Measurements from ENCODE around the gene ARMH2.
"Not testable (repeated sequence)": the region's sequence is repeated elsewhere in the genome, so short reads cannot be mapped to it uniquely, and the experiment has no call there.

ARMH2 gene

DNA sequence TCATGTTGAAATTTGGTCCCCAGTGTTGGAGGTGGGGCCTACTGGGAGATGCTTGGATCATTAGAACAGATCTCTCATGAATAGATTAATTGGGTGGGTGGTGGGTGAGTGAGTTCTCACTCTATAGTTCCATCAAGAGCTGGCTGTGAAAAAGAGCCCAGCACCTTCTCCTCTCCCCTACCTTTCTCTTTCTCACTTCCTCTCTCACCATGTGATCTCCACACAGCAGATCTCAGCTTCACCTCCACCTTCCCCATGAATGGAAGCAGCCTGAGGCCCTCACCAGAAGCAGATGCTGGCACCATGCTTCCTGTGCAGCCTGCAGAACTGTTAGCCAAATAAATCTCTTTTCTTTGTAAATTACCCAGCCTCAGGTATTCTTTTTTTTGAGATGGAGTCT is 36.9 kb downstream of the ARMH2 start:
- DNase-seq: no peak

DNA sequence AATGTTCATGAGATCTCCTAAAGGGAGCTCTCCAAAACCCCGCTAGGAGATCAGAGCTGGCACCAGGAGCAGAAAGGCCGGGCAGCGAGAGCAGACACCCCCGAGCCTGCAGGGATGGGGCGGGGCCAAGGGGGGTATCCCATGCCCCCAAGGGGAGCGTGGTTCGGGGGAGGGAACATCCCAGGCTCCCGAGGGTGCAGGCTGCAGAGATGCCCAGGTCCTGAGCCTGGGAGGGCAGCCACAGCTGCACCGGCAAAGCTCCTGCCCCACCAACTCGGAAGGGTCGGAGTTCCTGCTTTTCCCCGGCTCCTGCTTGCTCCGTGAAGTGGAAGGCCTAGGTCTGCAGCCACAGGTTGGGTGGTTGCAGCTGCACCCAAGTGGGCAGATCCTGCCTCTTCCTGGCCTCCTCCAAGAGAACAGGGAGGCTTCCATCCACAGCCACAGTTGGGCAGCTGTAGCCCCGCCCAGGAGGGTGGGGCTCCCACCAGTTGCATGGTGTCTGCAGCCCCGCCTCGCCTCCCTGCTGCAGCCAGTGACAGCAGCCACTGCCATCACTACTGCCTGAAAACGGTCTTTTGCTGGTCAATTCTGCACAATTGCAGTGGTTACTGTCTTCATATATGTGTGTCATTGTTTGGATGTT is 37.4 kb downstream of the ARMH2 start:
- no peak for DNase-seq

DNA sequence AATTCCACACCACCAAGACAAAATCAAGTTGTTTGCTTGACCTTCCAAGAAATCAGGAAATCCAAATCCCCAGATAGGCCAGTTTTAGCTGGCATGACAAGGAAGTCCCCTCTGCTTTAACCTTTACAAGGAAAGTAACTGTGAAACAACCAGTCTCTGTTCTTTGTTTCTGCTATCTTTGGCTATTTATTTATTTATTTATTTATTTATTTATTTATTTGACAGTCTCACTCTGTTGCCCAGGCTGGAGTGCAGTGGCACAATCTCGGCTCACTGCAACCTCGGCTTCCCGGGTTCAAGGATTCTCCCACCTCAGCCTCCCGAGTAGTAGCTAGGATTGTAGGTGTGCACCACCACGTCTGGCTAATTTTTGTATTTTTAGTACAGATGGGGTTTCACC is 38.5 kb downstream of the ARMH2 start:
- no peak for DNase-seq

DNA sequence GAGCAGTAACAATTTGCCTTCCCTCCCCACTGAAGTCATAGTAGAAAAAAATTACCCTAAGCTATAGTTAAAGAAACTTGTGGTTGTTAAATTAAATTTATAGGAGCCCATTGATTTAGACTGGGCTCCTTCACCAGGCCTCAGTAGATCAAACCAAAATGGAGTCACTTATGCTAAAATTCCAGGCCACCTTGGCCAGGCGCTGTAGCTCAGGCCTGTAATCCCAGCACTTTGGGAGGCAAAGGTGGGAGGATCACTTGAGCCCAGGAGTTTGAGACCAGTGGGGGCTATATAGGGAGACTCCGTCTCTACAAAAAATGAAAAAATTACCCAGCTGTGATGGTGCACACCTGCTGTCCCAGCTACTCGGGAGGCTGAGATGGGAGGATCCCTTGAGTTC is 39.0 kb downstream of the ARMH2 start:
- no peak for DNase-seq

DNA sequence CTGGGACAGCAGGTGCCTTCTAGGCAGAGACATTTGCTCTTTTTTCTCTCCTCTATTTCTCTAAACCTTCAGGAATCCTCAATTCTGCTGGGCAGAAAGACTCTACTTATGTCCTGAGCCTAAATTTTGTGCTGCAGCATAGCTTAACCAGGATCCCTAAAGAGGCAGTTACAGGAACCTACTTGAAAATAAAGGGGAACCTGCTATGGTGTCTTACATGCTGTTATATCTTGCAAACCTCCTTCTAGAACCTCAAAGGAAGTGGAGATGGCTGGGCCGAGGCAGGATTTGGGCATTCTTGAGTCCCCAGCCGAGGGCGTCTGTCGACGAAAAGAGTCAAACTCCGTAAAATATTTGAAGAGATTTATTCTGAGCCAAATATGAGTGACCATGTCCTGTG is 41.1 kb downstream of the ARMH2 start:
- no peak for DNase-seq

DNA sequence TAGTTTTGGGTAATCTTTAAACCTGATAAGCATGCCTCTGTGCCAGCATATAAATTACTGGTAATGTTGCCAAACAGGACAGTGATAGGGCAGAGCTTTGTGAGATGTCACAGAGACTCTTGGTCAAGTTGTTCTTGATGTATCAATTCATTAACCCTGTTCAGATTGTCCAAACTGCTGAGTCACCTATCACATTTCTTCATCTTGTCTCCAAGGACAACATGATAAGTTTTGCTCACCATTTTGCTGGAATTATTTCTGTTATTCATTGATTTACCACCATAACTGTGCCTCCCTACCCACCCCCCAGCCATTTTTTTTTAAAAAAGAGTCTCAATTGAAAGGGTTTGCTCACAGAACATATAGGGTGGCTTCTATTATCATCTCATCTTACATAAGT is 43.4 kb downstream of the ARMH2 start:
- no peak for DNase-seq

DNA sequence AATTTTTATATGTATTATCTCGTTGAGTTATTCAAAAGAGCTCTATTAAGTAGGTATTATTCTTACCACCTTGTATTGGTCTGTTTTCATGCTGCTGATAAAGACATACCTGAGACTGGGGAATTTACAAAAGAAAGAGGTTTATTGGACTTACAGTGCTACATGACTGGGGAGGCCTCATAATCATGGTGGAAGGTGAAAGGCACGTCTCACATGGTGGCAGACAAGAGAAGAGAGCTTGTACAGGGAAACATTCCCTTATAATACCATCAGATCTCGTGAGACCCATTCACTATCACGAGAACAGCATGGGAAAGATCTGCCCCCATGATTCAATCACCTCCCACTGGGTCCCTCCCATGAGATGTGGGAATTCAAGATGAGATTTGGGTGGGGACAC is 44.3 kb downstream of the ARMH2 start:
- not testable (repeated sequence) for DNase-seq

DNA sequence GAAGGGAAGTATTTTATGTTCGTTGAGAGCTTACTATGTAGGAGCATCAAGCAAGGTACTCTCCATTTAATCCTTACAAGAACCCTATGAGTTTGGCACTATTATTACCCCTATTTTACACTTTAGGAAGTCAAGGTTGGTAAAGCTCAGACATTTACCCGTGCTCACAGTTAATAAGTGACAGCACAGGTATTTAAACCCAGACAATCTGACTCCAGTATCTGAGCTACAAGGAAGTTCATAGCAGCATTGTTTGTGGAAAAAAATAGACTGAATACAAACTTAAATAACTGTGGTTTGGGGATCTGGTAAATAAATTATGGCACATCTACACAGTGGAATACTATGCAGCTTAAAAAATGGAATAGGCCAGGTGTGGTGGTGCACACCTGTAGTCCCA is 45.2 kb downstream of the ARMH2 start:
- no peak for DNase-seq

DNA sequence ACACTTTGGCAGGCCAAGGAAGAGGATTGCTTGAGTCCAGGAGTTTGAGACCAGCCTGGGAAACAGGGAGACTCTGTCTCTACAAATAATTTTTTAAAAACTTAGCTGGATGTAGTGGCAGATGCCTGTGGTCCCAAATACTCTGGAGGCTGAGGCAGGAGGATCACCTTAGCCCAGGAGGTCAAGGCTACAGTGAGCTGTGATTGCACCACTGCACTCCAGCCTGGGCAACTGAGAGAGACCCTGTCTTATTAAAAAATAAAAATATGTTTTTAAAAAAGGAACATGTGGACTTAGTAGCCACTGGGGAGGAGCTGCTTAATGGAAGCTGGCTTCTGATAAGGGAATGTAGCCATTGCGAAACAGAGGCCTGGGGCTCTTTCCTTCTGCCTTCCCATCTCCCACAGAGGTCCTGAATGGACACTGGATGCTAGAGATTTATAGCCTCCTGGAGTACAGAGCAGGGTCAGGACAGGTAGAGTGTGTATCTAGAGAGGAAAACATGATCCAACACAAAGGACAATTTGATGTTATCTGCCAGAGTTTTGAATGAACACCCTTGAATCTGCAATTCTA is 45.7 kb downstream of the ARMH2 start:
- DNase-seq: no peak

DNA sequence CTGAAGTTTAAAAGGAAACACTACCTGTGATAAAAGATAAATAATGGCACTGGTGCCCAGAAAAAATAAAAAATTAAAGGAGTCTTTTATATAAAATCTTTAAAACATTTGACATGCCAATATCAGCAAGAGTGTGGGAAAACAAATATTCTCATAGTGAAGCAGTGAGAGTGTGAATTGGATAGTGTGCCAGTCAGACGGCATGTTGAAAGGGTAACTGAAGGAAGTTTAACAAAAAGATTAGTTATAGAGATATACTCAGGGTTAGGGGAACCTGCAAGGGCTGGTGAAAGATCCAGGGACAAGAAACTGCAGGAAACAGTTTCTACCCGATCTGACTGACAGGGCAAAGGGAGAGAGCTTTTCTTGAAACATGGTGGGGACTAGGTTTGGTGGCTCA is 46.2 kb downstream of the ARMH2 start:
- DNase-seq: no peak

DNA sequence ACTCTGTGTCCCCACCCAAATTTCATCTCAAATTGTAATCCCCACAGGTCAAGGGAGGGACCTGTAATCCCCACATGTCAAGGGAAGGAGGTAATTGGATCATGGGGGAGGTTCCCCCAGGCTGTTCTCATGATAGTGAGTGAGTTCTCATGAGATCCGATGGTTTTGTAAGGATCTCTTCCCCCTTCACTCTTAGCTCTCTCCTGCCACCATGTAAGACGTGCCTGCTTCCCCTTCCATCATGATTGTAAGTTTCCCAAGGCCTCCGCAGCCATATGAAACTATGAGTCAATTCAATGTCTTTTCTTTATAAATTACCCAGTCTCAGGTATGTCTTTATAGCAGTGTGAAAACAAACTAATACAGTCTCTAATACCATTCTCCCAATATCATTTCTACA is 47.8 kb downstream of the ARMH2 start:
- DNase-seq: not testable (repeated sequence)

DNA sequence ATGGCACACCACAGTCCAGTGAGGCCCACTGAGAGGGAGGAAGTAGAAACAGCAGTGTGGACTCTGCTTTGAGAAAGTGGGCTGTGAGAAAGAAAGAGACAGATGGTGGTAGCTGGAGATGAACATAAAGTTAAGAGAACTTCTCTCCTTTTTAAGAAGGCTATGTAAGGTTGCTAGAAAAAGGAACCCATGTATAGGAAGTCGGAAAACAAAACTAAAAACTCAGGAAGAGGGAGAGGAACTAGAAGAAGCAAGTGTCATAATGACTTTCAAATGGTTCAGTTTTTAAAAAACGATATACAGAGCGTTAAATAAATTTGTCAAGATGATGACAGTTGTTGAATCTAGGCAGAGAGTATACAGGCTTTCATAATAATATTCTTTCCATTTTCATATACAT is 49.4 kb downstream of the ARMH2 start:
- no peak for DNase-seq

Measured in CD4-positive, alpha-beta T cell treated with Interleukin-6 for 4 hours (primary cell).